Renal pelvis (tissue), 12 donors: ENCODE data around the gene CATSPERD. TPM values are rescaled to one million over a fixed set of nuclear protein-coding genes. Genes with fewer than 3 reads are reported as not detected.

Experiments
- DNase-seq: peaks from one replicate; pipeline ENCODE4 v3.0.0-alpha.2; 2013
- long read RNA-seq, 16 experiments: transcript quantifications; one replicate each; lab custom pipeline, GENCODE V29; 2026
- polyA plus RNA-seq, 3 donors: library from polyadenylated mRNA; unstranded; fragments of 120-200 nt; gene quantifications; one replicate each; pipeline ENCODE4 v1.2.1, GENCODE V29; 2013; ENCODE audit not compliant: insufficient read length in 3 of 3

The CATSPERD gene
- not detected for polyA plus RNA-seq
- long read RNA-seq, donor 1 = 0 reads
- long read RNA-seq, donor 2 = 0 reads
- long read RNA-seq, donor 3 = 0 reads
- long read RNA-seq, donor 4 = 0 reads
- long read RNA-seq, donor 5 = 0 reads
- long read RNA-seq, donor 6 = 0 reads
- long read RNA-seq, donor 7 = 0 reads
- long read RNA-seq, donor 8 = 0 reads
- long read RNA-seq, donor 9 = 0 reads
- long read RNA-seq, donor 10 = 0 reads
- long read RNA-seq, donor 11 = 0 reads
- long read RNA-seq, donor 12 = 0 reads
- long read RNA-seq, donor 13 = 0 reads
- long read RNA-seq, donor 14 = 0 reads
- long read RNA-seq, donor 15 = 0 reads
- long read RNA-seq, donor 16 = 0 reads

GRCh38 chr19:5719961-5720790 lies at the start of gene CATSPERD, which contains the start of gene LONP1:
CATSPERD (plus strand) TSS chr19:5720637; CDS start chr19:5720738, 101 bp downstream.
LONP1 (minus strand) TSS chr19:5720146; CDS start chr19:5720132, 14 bp downstream.
- peak; percentile 99 for DNase-seq

DNA sequence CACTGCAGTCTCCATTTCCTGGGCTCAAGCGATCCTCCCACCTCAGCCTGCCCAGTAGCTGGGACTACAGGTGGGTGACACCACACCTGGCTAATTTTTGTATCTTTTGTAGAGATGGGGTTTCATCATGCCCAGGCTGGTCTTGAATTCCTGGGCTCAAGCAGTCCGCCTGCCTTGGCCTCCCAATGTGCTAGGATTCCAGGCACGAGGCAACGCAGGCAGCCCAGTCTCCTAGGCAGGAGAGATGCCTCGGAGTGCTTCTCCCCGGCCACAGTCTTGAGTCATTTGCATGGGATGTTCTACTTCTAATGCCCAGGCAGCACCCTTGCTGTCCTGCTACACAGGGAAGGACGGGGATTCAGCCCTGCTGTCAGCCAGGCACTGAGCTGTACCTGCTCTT lies 48.8 kb upstream of the CATSPERD start:
- DNase-seq = no peak

GRCh38 chr19:5672708-5673459 lies 47.6 kb upstream of the CATSPERD start:
- no peak for DNase-seq

DNA sequence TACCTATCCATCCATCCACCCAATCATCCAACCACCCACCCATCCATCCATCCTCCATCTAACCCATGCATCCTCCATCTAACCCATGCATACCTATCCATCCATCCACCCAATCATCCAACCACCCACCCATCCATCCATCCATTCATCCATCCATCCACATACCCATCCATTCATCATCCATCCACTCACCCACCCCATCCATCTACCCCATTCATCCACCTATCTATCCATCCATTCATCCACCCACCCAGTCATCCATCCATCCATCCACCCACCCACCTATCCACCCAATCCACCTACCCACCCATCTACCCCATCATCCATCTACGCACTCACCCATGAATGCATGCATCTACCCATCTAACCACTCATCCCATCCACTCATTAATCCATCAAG lies 46.7 kb upstream of the CATSPERD start:
- no peak for DNase-seq

GRCh38 chr19:5674714-5675113 lies 45.7 kb upstream of the CATSPERD start:
- DNase-seq = no peak

DNA sequence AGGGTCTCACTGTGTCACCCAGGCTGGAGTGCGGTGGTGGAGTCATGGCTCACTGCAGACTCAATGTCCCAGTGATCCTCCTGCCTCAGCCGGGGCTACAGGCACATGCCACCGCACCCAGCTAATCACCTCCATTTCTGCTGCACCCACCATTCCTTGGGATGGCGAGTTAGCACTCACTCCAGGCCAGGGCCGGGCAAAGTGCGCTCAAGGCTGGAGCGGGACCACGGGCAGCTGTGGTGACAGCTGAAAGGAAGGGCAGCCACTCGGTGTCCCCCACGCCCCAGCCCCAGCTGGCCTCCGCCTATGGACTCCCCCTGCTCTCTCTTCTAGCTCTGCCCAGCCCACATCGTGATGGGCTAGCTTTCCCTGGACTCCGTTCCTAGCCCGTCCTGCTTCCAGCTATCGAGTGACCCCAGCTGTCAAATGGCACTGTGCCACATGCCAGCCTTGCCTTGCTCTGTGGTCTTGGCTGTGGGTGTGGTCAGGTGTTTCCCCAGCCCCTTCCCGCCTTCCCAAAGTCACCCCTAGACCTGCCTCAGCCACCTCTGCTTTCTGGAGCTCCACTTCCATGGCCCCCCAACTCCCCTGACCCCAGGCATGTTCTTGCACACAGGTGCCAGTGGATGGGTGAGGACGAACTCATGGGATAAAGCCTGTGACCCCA lies 44.2 kb upstream of the CATSPERD start:
- DNase-seq = no peak

- no peak for DNase-seq
Observed at GRCh38 chr19:5676772-5677105, 43.7 kb upstream of the CATSPERD start.

- no peak for DNase-seq
Observed at GRCh38 chr19:5677136-5677535, 43.3 kb upstream of the CATSPERD start.

DNA sequence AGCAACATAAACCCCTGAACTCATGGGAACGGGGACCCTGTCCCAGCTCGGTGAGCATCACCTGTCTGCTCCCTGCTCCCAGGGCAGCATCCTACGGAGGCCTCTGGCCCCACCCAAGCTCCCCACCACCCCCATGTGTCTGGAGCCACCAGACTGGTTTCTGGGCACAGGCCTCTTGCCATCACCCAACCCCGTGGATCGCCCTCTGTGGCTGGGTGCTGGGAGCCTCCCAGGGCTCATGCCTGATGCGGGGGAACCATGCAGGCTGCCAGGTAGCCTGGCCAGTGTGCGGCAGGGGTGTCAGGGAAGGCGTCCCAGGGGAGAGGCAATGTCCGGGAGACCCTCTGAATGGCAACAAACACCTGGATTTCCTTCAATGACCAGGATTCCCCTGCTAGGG lies 42.9 kb upstream of the CATSPERD start:
- DNase-seq = no peak

GRCh38 chr19:5678071-5678718 lies 42.2 kb upstream of the CATSPERD start:
- no peak for DNase-seq

GRCh38 chr19:5679289-5680083 lies 41.0 kb upstream of the CATSPERD start:
- DNase-seq = no peak

DNA sequence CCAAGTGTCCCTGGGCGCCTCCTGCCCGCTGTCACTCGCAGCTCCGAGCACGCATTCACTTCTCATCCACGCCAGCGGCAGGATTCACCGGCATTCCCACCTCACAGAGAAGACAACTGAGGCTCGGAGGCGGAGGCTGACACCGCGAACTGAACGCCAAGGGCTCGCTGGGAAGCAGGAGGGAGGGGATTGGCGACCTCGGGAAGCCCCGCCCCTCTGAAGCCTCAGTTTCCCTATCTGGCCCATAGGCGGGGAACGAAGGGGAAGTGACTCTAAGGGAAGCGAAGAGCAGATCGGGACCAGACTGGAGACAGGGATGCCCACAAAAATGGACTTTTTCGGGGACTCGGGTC lies 40.4 kb upstream of the CATSPERD start:
- DNase-seq = no peak

DNA sequence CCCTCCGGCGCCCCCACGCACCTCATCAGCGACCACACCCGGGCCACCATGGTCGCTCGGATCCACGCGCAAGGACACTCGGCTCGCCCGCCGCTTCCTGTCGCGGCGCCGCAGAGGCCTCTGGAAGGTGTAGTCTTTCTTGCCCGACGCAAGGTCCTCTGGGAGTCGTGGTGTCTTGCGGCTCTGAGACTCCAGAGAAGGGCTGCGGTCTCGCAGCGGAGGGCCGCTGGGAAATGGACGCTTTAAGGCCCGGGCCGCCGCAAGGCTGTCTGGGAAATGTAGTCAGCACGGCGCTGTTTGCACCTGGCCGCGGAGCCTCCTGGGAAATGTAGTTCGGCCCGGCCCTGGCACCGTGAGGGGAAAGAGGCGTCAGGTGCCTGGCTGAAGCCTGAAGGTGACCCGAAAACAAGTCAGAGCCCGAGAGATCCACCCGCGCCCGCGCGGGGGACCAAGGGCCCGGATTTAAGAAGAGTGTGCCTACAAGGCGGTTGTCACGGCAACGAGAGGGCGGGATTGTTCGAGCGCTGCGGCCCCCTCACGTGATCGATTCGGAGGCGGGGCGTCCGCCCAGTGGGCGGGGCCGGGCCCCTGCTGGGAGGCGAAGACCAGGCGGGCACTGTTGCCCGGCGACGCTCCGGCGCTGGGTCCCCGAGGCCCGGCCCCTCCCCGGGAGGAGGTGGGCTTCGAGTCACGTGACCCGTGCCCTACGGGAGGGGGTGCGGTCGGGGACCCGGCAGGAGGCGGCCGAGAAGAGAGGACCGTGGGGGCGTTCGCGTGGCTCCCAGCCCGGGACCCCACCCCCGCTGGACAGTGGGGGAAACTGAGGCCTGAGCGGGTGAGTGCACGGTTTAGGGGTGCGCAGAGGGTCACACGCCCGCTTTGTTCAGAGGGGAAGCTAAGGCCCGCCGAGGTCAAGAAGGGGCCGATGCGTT lies 39.7 kb upstream of the CATSPERD start, which contains the start of the genes HSD11B1L and MICOS13:
Gene HSD11B1L, plus strand, starts transcription at position 591 of the 932 bp plus-strand sequence. CDS start 3,806 bp downstream, outside the sequence.
Gene MICOS13, minus strand, starts transcription at position 80 of the 932 bp plus-strand sequence. Its CDS starts 30 bp downstream, at position 50.
- peak; percentile 99 for DNase-seq

DNA sequence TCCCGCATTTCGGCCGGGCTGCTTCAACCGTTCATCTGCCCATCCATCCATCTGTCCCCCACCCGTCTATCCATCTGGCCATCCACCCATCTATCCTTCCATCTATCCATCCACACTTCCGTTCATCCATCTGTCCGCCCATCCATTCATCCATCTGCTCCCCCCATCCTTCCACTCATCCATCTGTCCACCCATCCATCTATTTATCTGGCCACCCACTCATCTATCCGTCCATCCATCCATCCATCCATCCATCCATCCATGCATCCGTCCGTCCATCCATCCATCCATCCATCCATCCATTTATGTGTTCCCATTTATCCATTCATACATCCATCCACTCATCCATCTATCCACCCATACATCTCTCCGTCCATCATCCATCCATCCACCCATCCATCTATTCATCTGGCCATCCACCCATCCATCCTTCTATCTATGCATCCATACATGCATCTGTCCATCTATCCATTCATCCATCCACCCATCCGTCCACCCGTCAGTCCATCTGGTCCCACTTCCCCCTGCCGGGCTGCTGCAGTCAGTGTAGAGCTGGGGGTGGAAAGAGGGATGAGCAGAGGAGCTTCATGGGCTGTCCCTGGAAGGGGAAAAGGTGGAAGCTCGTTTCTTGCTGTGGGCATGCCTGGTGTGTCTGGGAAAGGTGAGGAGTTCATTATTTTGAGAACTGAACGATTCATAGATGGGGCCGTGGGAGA lies 38.9 kb upstream of the CATSPERD start:
- DNase-seq = no peak

GRCh38 chr19:5682107-5682482 lies 38.3 kb upstream of the CATSPERD start:
- no peak for DNase-seq

DNA sequence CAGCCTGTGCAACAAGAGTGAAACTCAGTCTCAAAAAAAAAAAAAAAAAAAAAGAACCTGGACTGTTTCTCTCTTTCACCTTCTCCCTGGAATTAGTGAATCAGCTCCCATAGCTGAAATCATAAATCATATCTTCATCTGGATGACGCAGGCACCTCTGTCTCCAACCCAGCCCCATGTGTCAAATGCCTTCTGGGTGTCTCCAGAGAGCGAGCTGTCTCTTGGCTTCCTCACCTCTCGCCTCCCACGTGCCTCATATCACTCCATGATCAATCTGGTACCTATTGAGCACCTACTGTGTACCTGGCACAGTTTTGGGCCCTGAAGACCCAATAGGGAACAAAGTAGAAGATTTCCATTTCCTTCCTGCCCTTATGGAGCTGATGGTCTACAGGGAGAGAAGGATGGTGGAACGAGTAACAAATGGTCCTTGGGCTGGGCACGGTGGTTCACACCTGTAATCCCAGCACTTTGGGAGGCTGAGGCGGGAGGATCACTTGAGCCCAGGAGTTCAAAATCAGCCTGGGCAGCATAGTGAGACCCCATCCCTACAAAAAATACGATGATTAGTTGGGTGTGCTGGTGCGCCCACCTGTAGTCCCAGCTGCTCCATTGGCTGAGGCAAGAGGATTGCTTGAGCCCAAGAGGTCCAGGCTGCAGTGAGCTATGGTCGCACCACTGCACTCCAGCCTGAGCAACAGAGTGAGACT lies 37.1 kb upstream of the CATSPERD start:
- DNase-seq = no peak

DNA sequence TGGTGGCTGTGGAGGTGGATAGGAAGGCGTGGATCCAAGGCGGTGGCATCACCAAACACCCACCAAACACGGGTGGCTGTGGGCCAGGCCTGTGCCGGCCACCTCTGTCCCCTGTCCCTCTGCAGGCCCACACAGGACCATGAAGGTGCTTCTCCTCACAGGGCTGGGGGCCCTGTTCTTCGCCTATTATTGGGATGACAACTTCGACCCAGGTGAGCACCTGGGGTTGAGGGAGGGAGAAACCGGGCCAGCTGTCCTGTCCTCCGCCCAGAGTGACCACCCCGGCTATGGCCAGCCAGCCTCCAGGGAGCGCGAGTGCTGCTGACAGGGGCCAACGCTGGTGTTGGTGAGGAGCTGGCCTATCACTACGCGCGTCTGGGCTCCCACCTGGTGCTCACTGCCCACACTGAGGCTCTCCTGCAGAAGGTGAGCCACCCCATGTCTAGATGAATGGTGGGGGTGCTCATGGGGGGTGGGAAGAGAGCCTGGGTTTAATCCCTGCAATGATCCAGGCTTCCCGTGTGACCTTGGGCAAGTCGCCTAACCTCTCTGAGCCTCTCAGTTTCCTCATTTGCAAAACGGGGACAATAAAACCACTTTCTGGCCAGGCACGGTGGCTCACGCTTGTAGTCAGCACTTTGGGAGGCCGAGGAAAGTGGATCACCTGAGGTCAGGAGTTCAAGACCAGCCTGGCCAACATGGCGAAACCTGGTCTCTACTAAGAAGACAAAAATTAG lies 35.6 kb upstream of the CATSPERD start:
- no peak for DNase-seq
